MCF 10A (cell line): ENCODE data around the gene FAM20A. TPM values are rescaled to one million over a fixed set of nuclear protein-coding genes. Genes with fewer than 3 reads are reported as not detected.
A peak's percentile ranks its signal among the peaks of the same experiment; 100 is the strongest.
"Not testable (repeated sequence)": the region's sequence is repeated elsewhere in the genome, so short reads cannot be mapped to it uniquely, and the experiment has no call there.

ENCODE experiments used
- BruUV-seq: library from RNA; stranded (reverse); fragments of 400-500 nt; replicated peaks from 2 replicates; lab custom pipeline; 2021; lab: Mats Ljungman, UMichigan
- CTCF ChIA-PET: fragments of 300-600 bp; sonication (Branson Sonifier 250); formaldehyde crosslinking; extraction: SDS; loops from one replicate; lab custom pipeline; 2021; ENCODE audit warnings: antibody characterized with exemption, inconsistent platforms; lab: Yijun Ruan, JAX
- POLR2A ChIA-PET: fragments of 300-600, 350-650 bp; sonication (Branson Sonifier 250); formaldehyde crosslinking; extraction: SDS; loops from one replicate; lab custom pipeline; 2020; ENCODE audit warnings: antibody characterized with exemption, inconsistent platforms; lab: Yijun Ruan, JAX
- DNase-seq: peaks from one replicate; pipeline ENCODE4 v3.0.0-alpha.2; 2018; ENCODE audit not compliant: unreplicated experiment
- H3K27ac Mint-ChIP-seq: one replicate; pipeline ENCODE4 v1.8.0; 2022; ENCODE audit warnings: mild to moderate bottlenecking, low read depth, mixed read lengths; ENCODE audit not compliant: unreplicated experiment
- H3K27me3 Mint-ChIP-seq: one replicate; pipeline ENCODE4 v1.8.0; 2022; ENCODE audit warnings: mixed read lengths; ENCODE audit not compliant: insufficient read depth, unreplicated experiment
- H3K36me3 Mint-ChIP-seq: one replicate; pipeline ENCODE4 v1.8.0; 2022; ENCODE audit warnings: mild to moderate bottlenecking, moderate library complexity, mixed read lengths; ENCODE audit not compliant: insufficient read depth, unreplicated experiment
- H3K4me1 Mint-ChIP-seq: one replicate; pipeline ENCODE4 v1.8.0; 2022; ENCODE audit warnings: mixed read lengths; ENCODE audit not compliant: insufficient read depth, unreplicated experiment
- H3K4me3 Mint-ChIP-seq: one replicate; pipeline ENCODE4 v1.8.0; 2022; ENCODE audit warnings: mild to moderate bottlenecking, moderate library complexity, mixed read lengths; ENCODE audit not compliant: unreplicated experiment
- H3K9me3 Mint-ChIP-seq: one replicate; pipeline ENCODE4 v1.8.0; 2022; ENCODE audit warnings: mixed read lengths; ENCODE audit not compliant: unreplicated experiment
- intact Hi-C: fragments of 100-400 bp; cut with micrococcal nuclease; formaldehyde crosslinking; loops from 2 replicates; pipeline ENCODE4 v1.14.1; 2022
- total RNA-seq: library from RNA; stranded (reverse); gene quantifications from 2 replicates; pipeline ENCODE4 v1.2.3, GENCODE V29; 2022
- TF ChIP-seq, protein P1 (sequence below): fragments of 200-600 bp; IDR thresholded peaks from one replicate; pipeline ENCODE4 v1.8.0; 2022; ENCODE audit warnings: antibody characterized with exemption, mild to moderate bottlenecking; ENCODE audit not compliant: unreplicated experiment

The FAM20A gene
- total RNA-seq, 1 experiment from 2014 or later = not detected

DNA sequence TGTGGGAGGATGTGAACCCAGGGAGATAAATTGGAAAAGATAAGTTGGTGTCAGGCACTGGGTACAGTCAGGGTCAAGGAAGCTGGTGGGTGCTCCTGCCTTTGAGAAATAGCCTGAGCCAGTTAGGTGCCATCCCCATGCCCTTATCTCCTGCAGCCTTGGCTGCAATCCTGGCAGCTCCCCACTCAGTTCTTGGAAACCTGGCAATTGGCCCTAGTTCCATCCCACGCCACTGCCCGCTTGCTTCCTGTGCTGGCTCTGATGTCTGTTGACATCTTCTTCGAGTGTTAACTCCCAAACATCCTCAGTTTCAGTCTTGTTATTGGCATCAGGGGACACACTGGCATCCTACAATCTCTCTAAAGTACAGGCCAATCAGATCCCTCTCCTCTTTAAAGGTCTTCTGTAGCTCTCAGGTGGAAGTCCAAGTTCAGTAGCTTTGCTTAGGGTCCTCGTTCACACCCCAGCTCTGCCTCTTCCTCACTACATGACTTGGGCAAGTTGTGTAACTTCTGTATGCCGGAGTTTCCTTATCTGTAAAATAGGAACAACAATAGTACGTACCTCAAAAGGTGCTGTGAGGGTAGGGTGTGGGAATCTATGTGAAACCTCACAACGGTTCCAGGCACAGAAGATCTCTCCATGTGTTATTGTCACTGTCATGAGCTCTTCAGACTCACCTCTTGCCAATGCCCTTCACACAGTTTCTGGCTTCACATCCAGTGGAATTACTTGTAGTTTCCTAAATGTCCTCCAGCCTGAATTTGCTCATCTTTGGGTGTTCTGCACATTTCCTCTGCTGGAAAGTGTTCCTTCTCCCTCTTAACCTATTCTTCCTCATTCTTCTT lies 102.5 kb downstream of the FAM20A start:
- TF ChIP-seq, protein P1, sequence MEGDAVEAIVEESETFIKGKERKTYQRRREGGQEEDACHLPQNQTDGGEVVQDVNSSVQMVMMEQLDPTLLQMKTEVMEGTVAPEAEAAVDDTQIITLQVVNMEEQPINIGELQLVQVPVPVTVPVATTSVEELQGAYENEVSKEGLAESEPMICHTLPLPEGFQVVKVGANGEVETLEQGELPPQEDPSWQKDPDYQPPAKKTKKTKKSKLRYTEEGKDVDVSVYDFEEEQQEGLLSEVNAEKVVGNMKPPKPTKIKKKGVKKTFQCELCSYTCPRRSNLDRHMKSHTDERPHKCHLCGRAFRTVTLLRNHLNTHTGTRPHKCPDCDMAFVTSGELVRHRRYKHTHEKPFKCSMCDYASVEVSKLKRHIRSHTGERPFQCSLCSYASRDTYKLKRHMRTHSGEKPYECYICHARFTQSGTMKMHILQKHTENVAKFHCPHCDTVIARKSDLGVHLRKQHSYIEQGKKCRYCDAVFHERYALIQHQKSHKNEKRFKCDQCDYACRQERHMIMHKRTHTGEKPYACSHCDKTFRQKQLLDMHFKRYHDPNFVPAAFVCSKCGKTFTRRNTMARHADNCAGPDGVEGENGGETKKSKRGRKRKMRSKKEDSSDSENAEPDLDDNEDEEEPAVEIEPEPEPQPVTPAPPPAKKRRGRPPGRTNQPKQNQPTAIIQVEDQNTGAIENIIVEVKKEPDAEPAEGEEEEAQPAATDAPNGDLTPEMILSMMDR = no peak
- POLR2A ChIA-PET = interaction anchor here (1.2 kb wide), 1 partner anchor 13 kb away, joined by 5 read pairs; the partner anchor contains the start of gene PRKAR1A
- no peaks in the 10 kb centered on the region for H3K27me3 Mint-ChIP-seq

DNA sequence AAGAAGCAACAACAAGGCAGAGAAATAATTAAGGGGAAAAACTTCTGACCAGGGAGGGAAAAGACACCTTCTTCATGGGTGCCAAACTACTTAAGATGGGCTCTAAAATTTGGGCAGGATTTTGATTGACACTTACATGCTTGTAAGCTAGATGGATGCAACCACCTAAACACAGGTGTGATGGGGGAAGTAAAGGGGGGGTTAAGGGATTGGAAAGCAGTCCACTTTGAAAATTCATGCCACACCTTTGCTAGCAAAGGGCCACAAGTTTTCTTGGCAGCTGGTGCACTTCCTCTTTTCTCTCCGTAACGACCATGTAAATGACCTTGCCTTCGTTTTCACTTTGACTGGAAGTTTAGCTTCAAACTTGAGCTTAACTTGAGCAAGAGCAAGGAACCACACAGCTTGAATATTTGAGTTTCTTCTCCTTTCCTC lies 103.3 kb downstream of the FAM20A start:
- DNase-seq = no peak
- TF ChIP-seq, protein P1 = no peak
- Mint-ChIP-seq H3K36me3 (no peaks in the 10 kb centered on the region), H3K4me3 (no peak overlapping the region), H3K9me3 (no peaks in the 10 kb centered on the region), H3K27me3 (no peaks in the 10 kb centered on the region), H3K27ac (no peak overlapping the region), H3K4me1 (no peaks in the 10 kb centered on the region)
- no TSS peak for BruUV-seq
- CTCF ChIA-PET = no interaction called here
- POLR2A ChIA-PET = interaction anchor here (1.2 to 1.6 kb wide), 2 partner anchors 13 to 42 kb away, joined by 5 read pairs; partner anchors contain the start of gene PRKAR1A
- intact Hi-C loops = no loop called here

More for the DNA sequence above, 102.5 kb downstream of the FAM20A start:
- BruUV-seq = no TSS peak
- H3K4me3 Mint-ChIP-seq = no peak overlapping the region
- H3K36me3 Mint-ChIP-seq = no peaks in the 10 kb centered on the region
- no peaks in the 10 kb centered on the region for H3K9me3 Mint-ChIP-seq
- intact Hi-C loops = no loop called here
- no peaks in the 10 kb centered on the region for H3K4me1 Mint-ChIP-seq
- H3K27ac Mint-ChIP-seq = no peak overlapping the region
- CTCF ChIA-PET = interaction anchor here (0.7 kb wide), 1 partner anchor 237 kb away, joined by 3 read pairs; no protein-coding TSS in a partner anchor
- no peak for DNase-seq

DNA sequence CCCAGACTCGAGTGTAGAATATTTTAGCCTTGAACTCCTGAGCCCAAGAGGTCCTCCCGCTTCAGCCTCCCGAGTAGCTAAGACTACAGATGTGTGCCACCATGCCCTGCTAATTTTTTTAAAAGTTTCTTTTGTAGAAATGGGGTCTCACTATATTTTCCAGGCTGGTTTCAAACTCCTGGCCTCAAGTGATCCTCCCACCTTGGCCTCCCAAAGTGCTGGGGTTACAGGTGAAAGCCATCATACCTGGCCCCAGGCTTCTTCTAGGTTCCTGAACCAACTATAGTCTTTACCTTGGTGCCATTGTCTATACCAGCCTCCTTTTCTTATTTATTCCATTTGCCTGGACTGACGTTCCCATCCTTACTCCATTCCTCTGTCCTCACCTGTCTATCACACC lies 106.1 kb downstream of the FAM20A start:
- no peak for DNase-seq
- intact Hi-C loops = no loop called here
- TF ChIP-seq, protein P1 = no peak
- ChIA-PET CTCF (interaction anchor here (0.6 to 1.3 kb wide), 3 partner anchors 281 to 1233 kb away, joined by 3 to 7 read pairs (median 3); no protein-coding TSS in a partner anchor), POLR2A (interaction anchor here (2.7 kb wide), 1 partner anchor 17 kb away, joined by 20 read pairs; the partner anchor contains the start of gene PRKAR1A)
- Mint-ChIP-seq H3K4me1 (peaks cover 14% of the 10 kb centered on the region), H3K27ac (no peak overlapping the region), H3K9me3 (no peaks in the 10 kb centered on the region), H3K27me3 (no peaks in the 10 kb centered on the region), H3K4me3 (no peak overlapping the region), H3K36me3 (no peaks in the 10 kb centered on the region)
- BruUV-seq = no TSS peak

DNA sequence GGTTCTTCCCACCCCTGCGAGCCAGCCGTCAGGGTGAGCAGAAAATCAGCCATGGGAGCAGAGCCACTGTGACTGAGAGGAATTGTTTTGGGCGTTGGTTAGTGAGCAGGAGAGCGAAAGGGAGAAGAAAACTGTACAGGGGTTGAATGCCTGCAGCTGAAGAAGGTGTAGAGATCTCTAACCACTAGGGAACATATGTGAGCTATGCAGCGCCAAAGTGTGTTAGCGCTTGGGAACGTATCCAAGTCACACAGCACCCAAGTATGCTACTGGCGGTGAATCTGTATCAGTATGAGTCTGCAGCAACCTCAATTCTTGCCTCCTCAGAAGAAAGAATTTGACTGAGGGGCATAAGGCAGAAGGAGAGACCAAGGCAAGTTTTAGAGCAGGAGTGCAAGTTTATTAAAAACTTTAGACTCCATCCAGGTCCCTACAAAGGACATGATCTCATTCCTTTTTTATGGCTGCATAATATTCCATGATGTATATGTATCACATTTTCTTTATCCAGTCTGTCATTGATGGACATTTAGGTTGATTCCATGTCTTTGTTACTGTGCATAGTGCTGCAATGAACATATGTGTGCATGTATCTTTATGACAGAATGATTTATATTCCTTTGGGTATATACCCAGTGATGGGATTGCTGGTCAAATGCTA lies 108.6 kb downstream of the FAM20A start:
- BruUV-seq, H3K36me3 Mint-ChIP-seq, H3K9me3 Mint-ChIP-seq, H3K27me3 Mint-ChIP-seq, intact Hi-C loops, H3K27ac Mint-ChIP-seq, DNase-seq: not testable (repeated sequence)
- H3K4me3 Mint-ChIP-seq = peak overlapping the region; percentile 29
- POLR2A ChIA-PET = interaction anchor here (0.6 to 2.6 kb wide), 9 partner anchors 11 to 770 kb away, joined by 3 to 11 read pairs (median 4); partner anchors contain the start of genes PRKAR1A and WIPI1
- H3K4me1 Mint-ChIP-seq = peaks cover 14% of the 10 kb centered on the region
- CTCF ChIA-PET = interaction anchor here (0.8 to 2.2 kb wide), 2 partner anchors 18 to 26 kb away, joined by 5 to 10 read pairs; no protein-coding TSS in a partner anchor
